ENCODE data around the gene PRMT9.

Gene PRMT9

DNA sequence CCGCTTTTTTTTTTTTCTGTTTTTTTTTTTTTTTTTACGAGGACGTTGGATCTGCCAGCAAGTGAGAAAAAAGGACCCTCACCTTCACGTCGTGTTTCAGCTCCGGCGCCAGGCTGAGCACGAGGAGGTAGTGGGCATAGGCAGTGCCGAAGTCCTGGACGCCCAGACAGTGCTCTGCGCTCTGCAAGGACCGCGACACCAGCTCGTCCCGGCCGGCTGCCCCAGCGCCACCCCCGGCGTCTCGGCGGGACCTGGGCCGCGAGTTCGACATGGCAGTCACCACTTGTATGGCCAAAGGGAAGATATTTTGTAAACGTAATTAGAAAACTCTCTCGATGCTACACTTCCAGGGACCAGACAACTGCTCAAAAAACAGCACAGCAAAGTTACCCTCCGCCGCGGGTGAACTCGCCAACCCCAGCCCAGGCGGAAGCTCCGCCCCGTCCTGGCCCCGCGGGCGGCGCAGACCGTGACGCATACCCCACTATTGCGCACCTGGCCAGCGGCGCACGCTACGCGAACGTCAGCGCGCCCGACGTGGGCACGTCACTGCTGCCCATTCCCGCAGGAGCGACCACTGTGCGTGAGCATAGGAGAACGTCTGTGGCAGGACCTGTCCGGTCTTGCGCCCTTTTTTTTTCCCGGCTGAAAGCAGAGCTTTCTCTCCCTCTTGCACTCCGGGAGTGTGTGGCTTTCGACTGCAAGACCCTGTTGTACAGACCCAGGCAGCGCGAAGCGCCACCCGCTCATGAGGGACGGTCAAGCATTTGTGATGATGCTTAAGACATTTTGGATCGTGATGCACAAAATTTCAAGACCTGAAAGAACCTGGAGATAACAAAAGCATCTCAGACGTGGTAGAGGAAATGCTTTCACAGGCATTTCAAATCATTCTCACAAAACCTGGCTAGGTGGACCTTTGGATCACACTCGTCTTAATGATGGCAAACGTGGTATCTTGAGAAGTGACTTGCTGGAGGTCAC is at the start of gene PRMT9:
PRMT9 (minus strand) TSS at position 447 of the 984 bp plus-strand sequence; CDS start at position 271, 176 bp downstream.
- DNase-seq = peak; percentile 84 to 87

- no peak for DNase-seq
Measured at GRCh38 chr4:147732518-147733235, 48.7 kb upstream of the PRMT9 start.

DNA sequence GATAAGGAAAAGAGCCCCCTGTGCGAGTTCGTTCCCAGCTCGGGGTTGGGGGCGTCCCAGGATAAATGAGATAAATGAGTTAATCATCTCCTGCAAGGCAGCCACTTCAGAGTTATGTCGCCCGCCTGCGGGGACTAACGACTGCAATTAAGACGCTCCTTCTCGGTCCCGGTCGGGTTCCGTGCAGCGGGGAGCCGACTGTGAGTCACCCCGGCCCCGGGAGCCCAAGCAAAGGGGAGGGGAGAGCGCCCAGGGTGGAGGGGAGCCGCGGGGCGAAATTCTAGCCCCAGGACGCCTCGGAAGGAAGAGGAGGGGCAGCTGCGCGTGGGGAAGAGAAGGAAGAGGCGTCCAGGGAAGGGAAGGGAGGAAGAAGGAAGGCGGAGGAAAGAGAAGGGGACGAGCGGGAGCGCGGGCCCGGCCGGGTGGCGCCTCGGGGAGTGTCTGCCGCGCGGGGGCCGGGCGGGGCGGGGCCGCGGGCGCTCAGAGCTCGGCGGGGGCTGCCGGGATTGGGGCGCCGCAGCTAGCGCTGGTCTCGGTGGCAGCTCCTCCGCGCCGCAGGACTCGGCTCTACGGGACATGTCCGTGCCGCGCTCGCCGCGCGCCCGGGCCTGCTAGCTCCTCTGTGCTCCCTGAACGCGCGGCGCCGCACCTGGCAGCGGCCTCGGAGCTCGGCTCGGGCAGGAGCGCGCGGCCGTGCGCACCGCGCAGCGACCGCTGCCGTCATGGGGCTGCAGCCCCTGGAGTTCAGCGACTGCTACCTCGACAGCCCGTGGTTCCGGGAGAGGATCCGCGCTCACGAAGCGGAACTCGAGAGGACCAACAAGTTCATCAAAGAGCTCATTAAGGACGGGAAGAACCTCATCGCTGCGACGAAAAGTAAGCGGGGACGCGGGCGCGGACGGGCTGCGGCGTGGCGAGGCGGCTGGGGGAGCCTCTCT is 47.9 kb upstream of the PRMT9 start, which contains the start of gene ARHGAP10:
ARHGAP10 (plus strand) TSS at position 509 of the 938 bp plus-strand sequence; CDS start at position 723, 214 bp downstream.
- peak; percentile 23 to 47 for DNase-seq

- peak in 1 of 2 experiments; percentile 13 for DNase-seq
Measured at GRCh38 chr4:147730333-147730732, 46.4 kb upstream of the PRMT9 start.

- no peak for DNase-seq
Measured at GRCh38 chr4:147727476-147728028, 43.6 kb upstream of the PRMT9 start.

- DNase-seq = no peak
Measured at GRCh38 chr4:147725673-147726072, 41.7 kb upstream of the PRMT9 start.

GRCh38 chr4:147724468-147725201 is 40.7 kb upstream of the PRMT9 start:
- no peak for DNase-seq

- no peak for DNase-seq
Measured at GRCh38 chr4:147723326-147723725, 39.4 kb upstream of the PRMT9 start.

GRCh38 chr4:147717878-147718277 is 33.9 kb upstream of the PRMT9 start:
- no peak for DNase-seq

DNA sequence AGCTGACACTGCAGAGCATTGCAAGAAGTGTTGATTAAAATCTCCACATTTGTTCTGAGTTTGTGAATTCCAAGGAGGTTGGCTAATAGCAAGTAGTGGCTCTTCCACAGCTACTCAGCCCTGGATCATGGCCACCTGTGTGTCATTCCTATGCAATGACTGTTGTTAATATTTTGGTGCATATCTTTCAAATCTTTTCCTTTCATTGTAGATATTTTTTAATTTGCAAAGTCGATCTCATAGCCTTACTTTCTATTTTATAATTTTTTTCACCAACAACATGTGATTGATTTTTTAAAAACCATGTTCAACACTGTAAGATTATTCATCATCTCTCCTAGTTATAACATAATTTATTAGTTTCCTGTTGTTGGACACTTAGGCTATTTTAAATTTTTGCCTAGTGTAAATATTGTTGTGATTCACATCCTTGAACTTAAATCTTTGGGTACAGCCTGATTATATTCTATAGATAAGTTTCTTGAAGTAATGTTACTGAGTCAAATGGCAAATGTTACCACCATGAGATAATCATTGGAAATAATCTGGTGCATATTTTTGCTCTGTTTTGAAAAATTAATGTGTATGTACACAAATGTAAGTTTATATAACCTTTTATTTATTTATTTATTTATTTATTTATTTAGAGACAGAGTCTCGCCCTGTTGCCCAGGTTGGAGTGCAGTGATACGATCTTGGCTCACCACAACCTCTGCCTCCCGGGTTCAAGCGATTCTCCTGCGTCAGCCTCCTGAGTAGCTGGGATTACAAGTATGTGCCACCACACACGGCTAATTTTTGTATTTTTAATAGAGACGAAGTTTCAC is 30.8 kb upstream of the PRMT9 start:
- DNase-seq = no peak

GRCh38 chr4:147709999-147710398 is 26.0 kb upstream of the PRMT9 start:
- no peak for DNase-seq

GRCh38 chr4:147707892-147708672 is 24.1 kb upstream of the PRMT9 start:
- no peak for DNase-seq

GRCh38 chr4:147704846-147705245 is 20.9 kb upstream of the PRMT9 start:
- no peak for DNase-seq

DNA sequence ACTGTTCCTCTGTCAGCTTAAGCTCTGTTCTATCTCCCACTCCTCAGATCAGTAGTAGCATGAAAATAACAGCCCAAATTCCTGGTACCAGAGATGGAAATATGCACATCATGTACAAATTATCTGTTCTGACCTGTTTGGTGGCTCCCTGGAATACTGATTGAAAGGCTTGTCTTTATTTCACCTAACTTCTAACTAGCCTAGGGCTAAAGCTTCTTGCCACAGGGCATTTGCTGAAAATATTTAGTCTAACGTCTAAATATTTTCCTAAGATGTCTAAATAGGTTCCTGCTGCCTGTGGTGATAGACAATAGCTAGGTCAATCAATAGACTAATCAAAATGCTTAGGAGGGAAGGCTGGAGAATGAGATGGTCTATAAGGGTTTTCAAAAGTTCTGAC is 12.9 kb upstream of the PRMT9 start:
- no peak for DNase-seq

GRCh38 chr4:147693218-147693617 is 9.3 kb upstream of the PRMT9 start:
- no peak for DNase-seq

DNA sequence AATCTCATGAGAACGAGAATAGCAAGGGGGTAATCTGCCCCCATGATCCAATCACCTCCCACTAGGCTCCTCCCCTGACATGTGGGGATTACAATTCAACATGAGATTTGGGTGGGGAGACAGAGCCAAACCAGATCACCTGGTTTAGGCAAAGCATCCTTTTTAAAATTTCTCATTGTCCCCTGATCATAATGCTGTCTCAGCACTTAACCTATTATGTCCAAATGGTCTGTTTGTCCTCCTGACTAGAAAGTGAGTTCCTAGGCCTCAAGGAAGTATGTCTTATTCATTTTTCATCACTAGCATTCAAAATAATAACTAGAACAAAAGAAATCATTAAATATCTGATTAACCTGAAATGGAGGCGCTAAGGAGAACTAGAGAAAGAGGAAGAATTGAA is 7.9 kb upstream of the PRMT9 start:
- DNase-seq = no peak

- DNase-seq = no peak
Measured at GRCh38 chr4:147689067-147689466, 5.1 kb upstream of the PRMT9 start.

GRCh38 chr4:147683188-147683591 is 773 bp downstream of the PRMT9 start:
- DNase-seq = no peak

GRCh38 chr4:147682755-147683154 is 1.2 kb downstream of the PRMT9 start:
- no peak for DNase-seq

All from NCI-H1930 (cell line).